ENCODE data around the gene CLDN16. TPM values are rescaled to one million over a fixed set of nuclear protein-coding genes. Genes with fewer than 3 reads are reported as not detected.

The CLDN16 gene
- total and polyA plus RNA-seq, 9 of the 15 experiments (the other 6 are each of a cell fraction or from before 2014, with no cell fraction given), result 0.04 to 0.11 (median 0.04) TPM; not detected in 6

- H4K20me1 ChIP-seq (replicated peaks; ENCODE audit: control insufficient read depth, insufficient read depth, low read length), result no peaks in the 10 kb centered on the region
- ChIA-PET POLR2A (no interaction called here), CTCF (ENCODE audit: low intra/inter-chr PET ratio) (no interaction called here)
- BruUV-seq (replicated peaks), result no TSS peak
- no peak overlapping the region for H3K4me2 ChIP-seq (ENCODE audit: insufficient read depth, low read length)
- no peak overlapping the region for H3K27ac ChIP-seq (ENCODE audit: extremely low read depth, low read depth, low read length)
- H3K79me2 ChIP-seq (ENCODE audit: control insufficient read depth, insufficient read depth, low read length), result no peaks in the 10 kb centered on the region
- no peaks in the 10 kb centered on the region for H3K9me1 ChIP-seq (ENCODE audit: control insufficient read depth, insufficient read depth, low read length)
- no peak for FAIRE-seq
- H2AFZ ChIP-seq (ENCODE audit: low read depth, low read length), result no peak overlapping the region
- no peaks in the 10 kb centered on the region for H3K27me3 ChIP-seq (ENCODE audit: control insufficient read depth in 2 of 2, insufficient read depth in 2 of 2, low read length in 2 of 2)
- in situ Hi-C loops (cut with MboI), result no loop called here
- no peak for DNase-seq (ENCODE audit: extremely low read depth in 1 of 4, low spot score in 3 of 4)
- TF ChIP-seq ZNF384 (IDR thresholded peaks at IDR 0.05; ENCODE audit: low read depth, low read length) (no peak), ZNF165 (CRISPR knock-in tag; IDR thresholded peaks at IDR 0.05; ENCODE audit: borderline replicate concordance) (no peak), ZNF778 (CRISPR knock-in tag; IDR thresholded peaks at IDR 0.05) (no peak), ZNF324 (CRISPR knock-in tag; IDR thresholded peaks at IDR 0.05) (no peak), SP1 (CRISPR knock-in tag; IDR thresholded peaks at IDR 0.05) (no peak), E2F4 (CRISPR knock-in tag; IDR thresholded peaks at IDR 0.05; ENCODE audit: low read depth) (no peak), LARP7 (IDR thresholded peaks at IDR 0.05) (no peak), ARID1B (IDR thresholded peaks at IDR 0.05) (no peak), HDAC3 (IDR thresholded peaks at IDR 0.05; ENCODE audit: borderline replicate concordance, partially characterized antibody) (no peak)
- TF ChIP-seq, protein P1, sequence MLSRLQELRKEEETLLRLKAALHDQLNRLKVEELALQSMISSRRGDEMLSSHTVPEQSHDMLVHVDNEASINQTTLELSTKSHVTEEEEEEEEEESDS (CRISPR knock-in tag; IDR thresholded peaks at IDR 0.05), result no peak
- H3K4me1 ChIP-seq (replicated peaks in 1 of 2; ENCODE audit: control insufficient read depth in 2 of 2, insufficient read depth in 2 of 2, low read length in 2 of 2), result no peaks in the 10 kb centered on the region
- ATAC-seq, result no peak
- no peaks in the 10 kb centered on the region for H3K36me3 ChIP-seq (ENCODE audit: control insufficient read depth, insufficient read depth, low read length)
- H3K9me3 ChIP-seq (replicated peaks; ENCODE audit: control insufficient read depth, insufficient read depth, low read depth, low read length), result peaks cover 3% of the 10 kb centered on the region; the same call in 1 of the 2 replicates
- no peak overlapping the region for H3K9ac ChIP-seq (ENCODE audit: insufficient read depth in 1 of 2, low read depth in 2 of 2, low read length in 2 of 2)
- intact Hi-C loops (cut with micrococcal nuclease), result no loop called here
- no peak overlapping the region for H3K4me3 ChIP-seq
These were observed 12.7 kb upstream of the CLDN16 start for GRCh38 chr3:190375246-190375645.
